Esophagus squamous epithelium (tissue), 5 donors: ENCODE data around the gene WWOX. TPM values are rescaled to one million over a fixed set of nuclear protein-coding genes. Genes with fewer than 3 reads are reported as not detected.

Experiments used
- DNase-seq: peaks from one replicate; lab custom pipeline; 2025; lab: John Stamatoyannopoulos, UW
- H3K27ac ChIP-seq, 4 donors: fragments of 200-600 bp; sonication (generic); one replicate each; pipeline ENCODE4 v1.5.1; 2016 to 2019; ENCODE audit warnings: mild to moderate bottlenecking in 1 of 4
- H3K27me3 ChIP-seq, 4 donors: fragments of 200-600 bp; sonication (generic); 1 replicate in 3 of 4; 2 replicates in 1 of 4; pipeline versions ENCODE4 v1.5.1 to v1.6.0; 2017 to 2021; ENCODE audit warnings: antibody characterized with exemption in 1 of 4
- H3K36me3 ChIP-seq, 3 donors: fragments of 200-600 bp; sonication (generic); one replicate each; pipeline ENCODE4 v1.5.1; 2016 to 2019
- H3K4me1 ChIP-seq, 3 donors: fragments of 200-600 bp; sonication (generic); one replicate each; pipeline ENCODE4 v1.5.1; 2017 to 2019
- H3K4me3 ChIP-seq, 4 donors: fragments of 200-600 bp; sonication (generic); 1 replicate in 3 of 4; 2 replicates in 1 of 4; pipeline ENCODE4 v1.5.1; 2016 to 2019; ENCODE audit warnings: mild to moderate bottlenecking in 2 of 4, moderate library complexity in 1 of 4
- H3K9me3 ChIP-seq, 3 donors: fragments of 200-600 bp; sonication (generic); one replicate each; pipeline ENCODE4 v1.5.1; 2016 to 2019
- POLR2A ChIP-seq, 4 donors: fragments of 450-650 bp; IDR thresholded peaks; one replicate each; pipeline ENCODE4 v1.6.1; 2017; ENCODE audit warnings: antibody characterized with exemption in 4 of 4, mild to moderate bottlenecking in 4 of 4, moderate library complexity in 3 of 4
- WGBS, 2 donors: methylation state at CpG; one replicate each; pipeline ENCODE4 v1.1.5; 2018; 5-methylcytosine and 5-hydroxymethylcytosine counted together
- intact Hi-C: fragments of 100-400 bp; cut with DNase I; formaldehyde crosslinking; loops from one replicate; pipeline ENCODE4 v1.15.0; 2022
- total RNA-seq, 4 donors: library from RNA; depleted of rRNA; stranded (reverse); fragments of >200 nt; gene quantifications; one replicate each; pipeline ENCODE4 v1.1.0, GENCODE V29; 2016
- TF ChIP-seq, protein P1 (sequence below), 6 experiments: fragments of 450-650 bp in 4 of 6; fragments of 200-600 bp in 2 of 6; sonication (generic) in 2 of 6; IDR thresholded peaks; one replicate each; pipeline ENCODE4 v1.5.1; 2016 to 2019; ENCODE audit warnings: antibody characterized with exemption in 6 of 6, mild to moderate bottlenecking in 4 of 6, moderate library complexity in 4 of 6
- donor health status: DM: yes; HTN: yes; CAD: no.

WWOX gene
- total RNA-seq, 4 donors from 2014 or later: 20.9 to 31.1 (median 27.5) TPM

- H3K36me3 ChIP-seq: no peaks in the 10 kb centered on the region
- H3K4me3 ChIP-seq: no peak overlapping the region
- 94 to 100% methylated on average over 1 to 2 of the region's 2 CpGs for WGBS, 2 donors
- H3K9me3 ChIP-seq: no peaks in the 10 kb centered on the region
- no peaks in the 10 kb centered on the region for H3K4me1 ChIP-seq
- no peak for DNase-seq
- H3K27me3 ChIP-seq: no peaks in the 10 kb centered on the region
- no peak overlapping the region for H3K27ac ChIP-seq
- TF ChIP-seq, protein P1, sequence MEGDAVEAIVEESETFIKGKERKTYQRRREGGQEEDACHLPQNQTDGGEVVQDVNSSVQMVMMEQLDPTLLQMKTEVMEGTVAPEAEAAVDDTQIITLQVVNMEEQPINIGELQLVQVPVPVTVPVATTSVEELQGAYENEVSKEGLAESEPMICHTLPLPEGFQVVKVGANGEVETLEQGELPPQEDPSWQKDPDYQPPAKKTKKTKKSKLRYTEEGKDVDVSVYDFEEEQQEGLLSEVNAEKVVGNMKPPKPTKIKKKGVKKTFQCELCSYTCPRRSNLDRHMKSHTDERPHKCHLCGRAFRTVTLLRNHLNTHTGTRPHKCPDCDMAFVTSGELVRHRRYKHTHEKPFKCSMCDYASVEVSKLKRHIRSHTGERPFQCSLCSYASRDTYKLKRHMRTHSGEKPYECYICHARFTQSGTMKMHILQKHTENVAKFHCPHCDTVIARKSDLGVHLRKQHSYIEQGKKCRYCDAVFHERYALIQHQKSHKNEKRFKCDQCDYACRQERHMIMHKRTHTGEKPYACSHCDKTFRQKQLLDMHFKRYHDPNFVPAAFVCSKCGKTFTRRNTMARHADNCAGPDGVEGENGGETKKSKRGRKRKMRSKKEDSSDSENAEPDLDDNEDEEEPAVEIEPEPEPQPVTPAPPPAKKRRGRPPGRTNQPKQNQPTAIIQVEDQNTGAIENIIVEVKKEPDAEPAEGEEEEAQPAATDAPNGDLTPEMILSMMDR (IDR thresholded peaks at IDR 0.05): no peak
- TF ChIP-seq POLR2A (IDR thresholded peaks at IDR 0.05): no peak
- intact Hi-C loops: no loop called here
These were observed 638.2 kb downstream of the WWOX start for GRCh38 chr16:78737630-78738029.

DNA sequence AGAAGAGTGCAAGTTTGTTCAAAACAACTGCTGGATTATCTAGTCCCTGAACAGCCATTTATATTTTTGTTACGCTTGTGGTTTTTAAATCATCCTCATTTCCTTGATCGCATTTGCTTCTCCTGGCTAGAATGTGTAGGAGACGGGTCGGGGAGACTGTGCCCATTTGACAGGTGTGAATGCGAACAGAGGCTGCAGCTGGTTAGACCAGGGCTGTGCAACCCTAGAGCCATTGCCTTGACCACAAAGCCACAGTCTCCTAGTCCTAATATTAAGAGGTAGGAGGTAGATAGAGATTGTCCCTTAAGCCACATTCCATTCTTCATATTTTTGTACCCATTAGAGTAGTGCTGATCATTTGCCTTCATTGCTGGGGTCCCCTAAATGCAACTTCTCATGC lies 639.1 kb downstream of the WWOX start:
- WGBS, 2 donors: 93 to 97% methylated on average over 5 of the region's 5 CpGs
- Histone ChIP-seq H3K27me3 (no peaks in the 10 kb centered on the region), H3K4me1 (no peaks in the 10 kb centered on the region), H3K27ac (no peak overlapping the region), H3K9me3 (no peaks in the 10 kb centered on the region), H3K4me3 (no peak overlapping the region), H3K36me3 (no peaks in the 10 kb centered on the region)
- DNase-seq: no peak
- intact Hi-C loops: no loop called here
- TF ChIP-seq, protein P1 (IDR thresholded peaks at IDR 0.05): no peak

DNA sequence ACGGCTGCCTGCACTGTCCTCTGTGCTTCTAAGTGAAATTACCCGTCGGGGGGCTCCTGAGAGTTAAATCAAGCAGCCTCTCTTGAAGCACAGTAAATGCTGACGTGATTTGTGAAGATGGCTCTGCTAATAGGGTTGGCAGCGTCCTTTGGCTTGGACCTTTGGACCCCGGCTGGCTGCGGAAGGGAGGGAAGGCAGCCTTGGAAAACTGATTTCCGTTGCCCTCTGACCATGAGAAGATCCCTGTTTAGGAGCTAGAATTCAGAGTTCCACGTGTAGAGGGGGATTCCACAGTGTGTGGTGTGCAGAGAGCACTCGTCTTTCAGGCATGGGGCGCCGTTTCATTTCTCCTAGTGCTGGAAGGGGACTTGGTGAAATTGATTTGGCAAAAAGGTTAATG lies 640.8 kb downstream of the WWOX start:
- no peak overlapping the region for H3K27ac ChIP-seq
- peaks cover 0 to 6% (median 0%) of the 10 kb centered on the region in 3 donors for H3K4me1 ChIP-seq
- no peak for DNase-seq
- TF ChIP-seq, protein P1 (IDR thresholded peaks at IDR 0.05): no peak
- no peak for TF ChIP-seq POLR2A (IDR thresholded peaks at IDR 0.05)
- H3K36me3 ChIP-seq: no peaks in the 10 kb centered on the region
- intact Hi-C loops: no loop called here
- H3K27me3 ChIP-seq: no peaks in the 10 kb centered on the region
- 91 to 93% methylated on average over 9 to 12 of the region's 12 CpGs for WGBS, 2 donors
- H3K9me3 ChIP-seq: no peaks in the 10 kb centered on the region
- no peak overlapping the region for H3K4me3 ChIP-seq

DNA sequence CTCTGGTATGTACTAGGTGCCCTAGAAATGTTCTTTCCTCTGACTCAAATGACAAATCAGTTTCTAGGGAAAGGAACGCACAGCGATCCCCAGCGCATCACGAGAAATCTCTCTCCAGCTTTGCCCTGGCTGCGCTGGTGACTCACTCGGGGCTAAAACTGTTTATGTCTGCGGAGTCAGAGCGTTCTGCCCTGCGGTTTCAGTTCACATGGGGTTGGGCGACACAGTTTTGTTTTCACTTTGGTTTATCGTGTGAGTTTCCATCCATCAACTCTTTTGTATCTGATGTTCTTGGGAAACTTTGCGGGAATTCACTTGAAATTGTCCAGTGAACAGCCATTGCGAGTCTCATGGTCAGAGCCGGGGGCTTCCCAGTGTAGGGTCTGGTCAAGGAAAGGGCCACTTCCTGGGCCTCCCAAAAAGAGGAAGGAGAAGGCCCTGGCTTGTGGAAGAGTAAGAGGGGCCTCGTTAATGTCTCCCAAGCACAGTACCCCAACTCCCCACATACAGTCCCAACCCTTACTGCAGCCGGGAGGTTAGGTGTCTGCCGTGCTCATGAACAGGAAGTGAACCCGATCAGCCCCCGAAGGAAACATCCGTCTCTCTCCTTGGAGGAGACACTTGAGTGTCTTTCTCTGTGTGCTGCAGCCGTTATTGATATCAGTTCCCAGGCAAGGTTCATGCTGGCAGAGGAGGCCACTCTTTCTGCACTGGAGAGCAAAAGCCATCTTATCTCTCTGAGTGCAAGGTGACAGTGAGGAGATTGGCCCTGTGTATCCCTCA lies 643.2 kb downstream of the WWOX start:
- H3K4me3 ChIP-seq: peak overlapping the region in 3 of 4 donors; percentile 2 to 48 (median 12)
- H3K4me1 ChIP-seq: peaks cover 0 to 15% (median 0%) of the 10 kb centered on the region in 3 donors
- no peaks in the 10 kb centered on the region for H3K27me3 ChIP-seq
- H3K36me3 ChIP-seq: no peaks in the 10 kb centered on the region
- WGBS, 2 donors: 62 to 78% methylated on average over 13 to 14 of the region's 21 CpGs
- no peak for DNase-seq
- intact Hi-C loops: no loop called here
- no peaks in the 10 kb centered on the region for H3K9me3 ChIP-seq
- H3K27ac ChIP-seq: peak overlapping the region in 3 of 4 donors; percentile 51 to 82 (median 79)
- TF ChIP-seq POLR2A (IDR thresholded peaks at IDR 0.05): peak in 1 of 4 donors; percentile 3
- TF ChIP-seq, protein P1 (IDR thresholded peaks at IDR 0.05): no peak

DNA sequence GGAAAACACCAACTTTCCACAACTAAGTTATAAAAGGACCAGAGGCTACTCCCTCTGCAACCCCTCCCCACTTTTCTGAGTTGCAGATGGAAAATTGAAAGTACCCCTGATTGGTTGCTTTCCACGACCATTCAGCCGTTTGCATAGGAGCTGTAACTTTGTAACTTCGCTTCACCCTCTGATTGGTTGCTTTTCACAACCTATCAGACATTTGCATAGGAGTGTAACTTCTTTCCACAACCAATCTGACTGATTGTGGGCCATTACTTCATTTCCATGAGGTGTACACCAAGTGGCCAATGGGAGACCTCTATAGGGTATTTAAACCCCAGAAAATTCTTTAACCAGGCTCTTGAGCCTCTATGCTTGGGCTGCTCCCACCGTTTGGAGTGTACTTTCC lies 644.1 kb downstream of the WWOX start:
- H3K27me3 ChIP-seq: no peaks in the 10 kb centered on the region
- H3K9me3 ChIP-seq: no peaks in the 10 kb centered on the region
- DNase-seq: no peak
- no peak overlapping the region for H3K4me3 ChIP-seq
- TF ChIP-seq, protein P1 (IDR thresholded peaks at IDR 0.05): no peak
- TF ChIP-seq POLR2A (IDR thresholded peaks at IDR 0.05): no peak
- H3K36me3 ChIP-seq: no peaks in the 10 kb centered on the region
- intact Hi-C loops: no loop called here
- WGBS, 2 donors: 73 to 91% methylated on average over 4 of the region's 4 CpGs
- peak overlapping the region in 1 of 4 donors; percentile 82 for H3K27ac ChIP-seq
- H3K4me1 ChIP-seq: peaks cover 0 to 23% (median under 1%) of the 10 kb centered on the region in 3 donors
